HG03378 (cell line): ENCODE measurements around the gene LCMT2.
"Not testable (repeated sequence)": the region's sequence is repeated elsewhere in the genome, so short reads cannot be mapped to it uniquely, and the experiment has no call there.

Source experiments
- ATAC-seq: cut with Tn5 transposase; IDR thresholded peaks from one replicate; pipeline ENCODE4 v1.9.1; 2021; ENCODE audit warnings: mild to moderate bottlenecking, moderate library complexity; ENCODE audit not compliant: unreplicated experiment

Gene LCMT2

GRCh38 chr15:43316016-43316970 is 14.1 kb downstream of the LCMT2 start:
- no peak for ATAC-seq

DNA sequence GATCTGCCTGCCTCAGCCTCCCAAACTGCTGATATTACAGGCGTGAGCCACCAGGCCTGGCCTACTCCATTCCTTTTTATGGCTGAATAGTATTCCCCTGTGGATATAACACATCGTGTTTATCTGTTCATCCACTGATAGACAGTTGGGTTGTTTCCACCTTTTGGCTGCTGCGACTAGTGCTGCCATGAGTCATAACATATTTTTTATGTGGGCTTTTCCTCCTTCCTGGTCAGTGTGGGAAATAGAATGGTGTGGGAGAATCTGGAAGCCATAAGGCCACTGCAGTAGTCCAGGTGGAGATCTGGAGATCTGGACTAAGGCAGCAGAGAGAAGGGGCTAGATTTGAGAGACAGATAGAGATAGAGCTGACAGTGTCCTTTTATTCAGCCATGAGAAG is 16.2 kb downstream of the LCMT2 start:
- no peak for ATAC-seq

DNA sequence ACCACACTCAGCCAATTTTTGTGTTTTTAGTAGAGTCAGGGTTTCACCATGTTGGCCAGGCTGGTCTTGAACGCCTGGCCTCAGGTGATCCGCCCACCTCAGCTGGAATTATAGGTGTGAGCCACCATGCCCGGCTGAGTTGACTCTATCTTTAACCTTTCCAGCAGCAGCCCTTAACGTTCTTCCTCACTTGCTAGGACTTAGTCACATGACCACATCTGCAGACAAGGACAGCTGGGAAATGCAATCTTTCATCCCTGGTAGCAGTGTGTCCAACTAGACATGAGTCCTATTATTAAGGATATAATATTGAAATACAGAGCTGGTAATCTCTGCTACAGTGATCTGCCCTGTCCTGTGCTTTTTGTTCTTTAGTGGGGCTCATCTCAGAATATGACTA is 18.0 kb downstream of the LCMT2 start:
- ATAC-seq: no peak

DNA sequence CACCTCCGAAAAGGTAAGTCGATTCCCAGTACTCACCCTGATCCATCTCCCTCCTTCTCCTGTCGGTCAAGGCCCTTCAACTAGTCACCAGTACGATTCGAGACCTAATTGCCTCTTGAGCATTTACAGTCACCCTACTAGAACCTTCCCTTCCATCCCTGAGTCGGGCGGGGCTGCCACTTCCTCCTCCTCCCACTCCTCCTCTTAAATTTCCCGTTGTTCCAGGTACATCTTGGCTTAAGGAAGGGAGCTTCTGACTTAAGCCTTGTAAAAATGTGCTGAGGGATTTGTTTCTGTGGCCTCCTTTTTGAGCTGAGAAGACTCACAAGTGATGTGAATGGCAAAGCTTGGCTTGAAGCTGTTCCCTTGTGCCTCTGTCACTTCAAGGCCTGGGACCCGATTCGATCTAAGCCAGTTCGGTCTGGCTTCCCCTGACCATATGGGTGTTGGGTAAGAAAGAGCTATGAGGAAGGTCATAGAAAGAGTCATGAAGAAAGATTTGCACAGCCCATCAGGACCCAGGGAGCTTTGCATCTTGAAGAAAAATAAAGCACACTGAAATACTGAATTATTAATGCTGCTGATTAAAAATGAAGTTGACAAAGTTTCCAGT is 28.1 kb downstream of the LCMT2 start, which contains the start of gene TGM7:
TSS of gene TGM7 (minus strand) at position 51 of the 613 bp plus-strand sequence.
- ATAC-seq: no peak

- ATAC-seq: no peak
Observed at GRCh38 chr15:43299884-43300283, 30.5 kb downstream of the LCMT2 start.

GRCh38 chr15:43299411-43299810 is 31.0 kb downstream of the LCMT2 start:
- ATAC-seq: no peak

DNA sequence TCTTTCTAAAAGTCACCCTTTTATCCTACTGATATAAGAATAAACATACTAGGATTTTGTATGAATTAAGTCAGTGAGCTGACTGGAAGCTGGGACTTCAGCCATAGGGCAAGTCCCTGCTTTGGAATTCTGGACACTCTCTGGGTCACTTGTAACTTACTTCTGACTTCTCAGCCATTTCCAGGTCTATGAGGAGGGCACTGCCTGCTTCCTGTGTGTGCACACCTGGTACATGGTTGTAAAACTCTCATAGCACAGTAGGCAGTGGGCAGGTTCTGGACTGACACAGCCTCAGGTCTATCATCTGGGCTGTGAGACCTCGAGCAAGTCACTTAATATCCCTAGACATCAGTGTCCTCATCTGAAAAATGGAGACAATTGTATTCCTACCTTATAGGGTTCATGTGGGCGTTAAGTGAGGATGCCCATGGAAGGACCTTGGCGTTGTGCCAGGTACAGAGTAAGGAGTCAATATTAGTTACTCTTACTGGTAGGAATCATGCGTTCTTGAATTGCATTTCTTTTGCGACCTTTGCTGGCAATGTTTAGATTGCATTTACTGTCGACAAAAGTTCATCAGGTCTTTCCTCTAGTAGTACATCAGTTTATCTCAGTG is 36.2 kb downstream of the LCMT2 start:
- no peak for ATAC-seq

GRCh38 chr15:43293432-43293831 is 36.9 kb downstream of the LCMT2 start:
- no peak for ATAC-seq

DNA sequence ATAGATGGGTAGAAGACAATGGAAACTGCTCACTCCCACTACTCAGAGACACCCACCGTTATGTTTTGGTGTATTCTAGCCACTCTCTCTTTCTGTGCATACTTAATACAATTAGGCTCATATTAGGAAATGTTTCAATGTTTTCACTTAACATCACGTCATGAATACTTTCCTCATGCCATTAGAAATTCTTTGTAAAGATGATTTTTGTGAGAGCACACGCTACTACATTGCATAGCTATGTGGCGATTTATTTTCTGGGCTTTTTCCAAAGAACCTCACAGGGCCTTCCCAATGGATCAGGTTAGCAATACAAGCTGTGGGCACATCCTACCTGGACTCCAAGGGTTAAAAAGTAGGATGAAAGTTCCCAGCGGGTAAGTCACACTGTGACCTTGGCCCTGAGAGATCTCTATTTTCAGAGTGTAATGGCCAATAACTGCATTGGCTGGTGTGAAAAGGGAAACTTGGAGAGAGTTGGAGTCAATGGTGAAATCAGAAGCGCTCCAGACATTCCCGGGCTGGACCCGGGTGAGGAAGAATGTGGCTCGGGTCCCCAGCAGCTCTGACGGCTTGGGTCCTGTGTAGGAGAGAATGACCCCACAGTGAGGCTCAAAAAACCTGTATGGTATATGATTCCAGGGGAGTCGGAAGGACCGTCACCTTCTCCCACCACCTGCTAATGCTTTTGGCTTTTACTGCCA is 37.8 kb downstream of the LCMT2 start:
- ATAC-seq: no peak

DNA sequence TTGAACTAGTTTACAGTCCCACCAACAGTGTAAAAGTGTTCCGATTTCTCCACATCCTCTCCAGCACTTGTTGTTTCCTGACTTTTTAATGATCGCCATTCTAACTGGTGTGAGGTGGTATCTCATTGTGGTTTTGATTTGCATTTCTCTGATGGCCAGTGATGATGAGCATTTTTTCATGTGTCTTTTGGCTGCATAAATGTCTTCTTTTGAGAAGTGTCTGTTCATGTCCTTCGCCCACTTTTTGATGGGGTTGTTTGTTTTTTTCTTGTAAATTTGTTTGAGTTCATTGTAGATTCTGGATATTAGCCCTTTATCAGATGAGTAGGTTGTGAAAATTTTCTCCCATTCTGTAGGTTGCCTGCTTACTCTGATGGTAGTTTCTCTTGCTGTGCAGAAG is 40.7 kb downstream of the LCMT2 start:
- ATAC-seq: not testable (repeated sequence)

GRCh38 chr15:43287254-43287653 is 43.1 kb downstream of the LCMT2 start:
- ATAC-seq: no peak

DNA sequence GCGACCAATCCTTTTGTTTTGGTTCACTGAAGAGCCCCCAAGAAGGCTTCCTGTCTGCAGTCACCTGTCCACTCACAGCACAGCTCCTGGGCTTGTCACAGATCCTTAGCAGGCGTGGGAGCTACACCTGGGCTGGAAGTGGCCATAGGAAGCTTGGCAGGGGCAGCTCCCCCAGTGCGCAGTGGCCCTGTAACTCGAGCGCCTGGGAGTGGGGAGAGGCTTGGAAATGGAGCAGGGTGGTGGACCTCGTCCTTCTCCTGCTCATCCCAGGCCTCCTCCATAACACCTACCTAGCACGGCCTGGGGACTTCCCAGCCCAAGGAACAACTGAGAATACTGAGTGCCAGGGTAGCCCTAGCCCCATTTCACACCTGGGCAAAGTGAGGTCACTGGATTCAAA is 44.3 kb downstream of the LCMT2 start:
- no peak for ATAC-seq

GRCh38 chr15:43285609-43286037 is 44.8 kb downstream of the LCMT2 start:
- ATAC-seq: no peak

GRCh38 chr15:43283526-43283925 is 46.8 kb downstream of the LCMT2 start:
- no peak for ATAC-seq

GRCh38 chr15:43281926-43282602 is 48.3 kb downstream of the LCMT2 start:
- no peak for ATAC-seq

DNA sequence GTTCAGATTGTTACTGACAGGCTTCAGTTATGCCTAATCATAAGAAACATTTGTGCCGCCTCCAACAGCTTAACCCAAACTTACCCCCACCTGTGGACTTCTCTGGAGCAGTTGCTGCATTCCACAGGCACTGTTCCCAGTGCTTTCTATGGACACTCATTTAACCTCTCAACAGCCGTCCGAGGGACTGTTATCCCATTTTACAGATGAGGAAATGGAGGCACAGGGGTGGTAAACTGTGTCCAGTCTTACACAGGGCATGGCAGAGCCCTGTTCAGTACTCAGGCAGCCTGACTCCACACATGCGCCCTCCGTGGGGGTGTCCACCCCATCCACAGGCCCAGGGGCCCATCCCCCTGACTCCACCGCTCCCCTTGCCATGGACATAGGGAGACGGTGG is 49.4 kb downstream of the LCMT2 start:
- no peak for ATAC-seq

DNA sequence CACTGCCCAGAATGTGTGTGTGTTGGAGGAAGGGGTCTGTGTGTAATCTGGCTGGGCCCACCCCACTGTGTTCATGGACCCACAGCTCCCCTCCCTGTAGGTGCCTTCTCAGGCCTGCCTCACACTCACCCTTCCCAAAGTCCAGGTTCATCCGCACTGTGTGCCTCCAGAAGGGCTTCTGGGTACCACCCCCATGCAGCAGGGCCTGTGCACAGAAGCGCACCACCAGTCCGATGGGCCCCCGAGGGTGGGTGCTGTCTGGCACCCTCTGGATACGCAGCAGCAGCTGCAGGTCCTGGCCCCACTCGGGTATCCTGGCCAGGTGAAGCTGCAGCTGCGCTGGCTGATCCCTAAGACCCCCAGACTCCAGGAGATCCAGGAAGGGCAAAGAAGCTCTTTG is 50.9 kb downstream of the LCMT2 start:
- ATAC-seq: no peak

GRCh38 chr15:43278869-43279268 is 51.5 kb downstream of the LCMT2 start:
- ATAC-seq: no peak

DNA sequence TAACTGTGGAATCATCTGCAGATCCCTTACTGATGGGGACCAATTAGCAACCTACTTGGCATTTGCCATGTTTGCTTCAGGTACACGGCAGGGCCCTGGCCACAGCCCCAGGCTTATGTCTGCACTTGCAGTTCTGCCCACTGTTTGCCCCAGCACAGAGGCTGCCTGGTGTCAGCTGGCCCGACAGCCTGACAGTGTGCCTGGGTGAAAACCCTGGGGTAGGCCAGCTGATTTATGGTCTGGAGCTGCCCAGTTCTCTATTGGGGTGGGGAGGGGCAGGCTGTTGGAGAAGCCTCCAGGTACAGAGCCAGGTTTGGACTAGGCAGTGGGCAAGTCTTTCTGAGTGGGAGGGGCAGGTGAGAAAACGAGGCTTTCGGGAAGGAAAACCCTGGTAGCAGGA is 52.5 kb downstream of the LCMT2 start:
- ATAC-seq: no peak

GRCh38 chr15:43277231-43277823 is 53.0 kb downstream of the LCMT2 start:
- ATAC-seq: no peak
